Measurements from ENCODE around the gene LRTM1.

GRCh38 chr3:54950391-54951003, 22.6 kb upstream of the LRTM1 start:
- no peak for TF ChIP-seq EZH2 (IDR thresholded peaks at IDR 0.05; ENCODE audit: insufficient read depth, poor library complexity, severe bottlenecking)
- no peak for TF ChIP-seq EZH2phosphoT487 (IDR thresholded peaks at IDR 0.05; ENCODE audit: insufficient read depth, low read depth)
